Measurements from ENCODE around the gene IBTK. TPM values are rescaled to one million over a fixed set of nuclear protein-coding genes. Genes with fewer than 3 reads are reported as not detected.
A peak's percentile ranks its signal among the peaks of the same experiment; 100 is the strongest.
"Not testable (repeated sequence)": the region's sequence is repeated elsewhere in the genome, so short reads cannot be mapped to it uniquely, and the experiment has no call there.

IBTK gene
- 10 to 100 TPM; 12.0 to 22.6 (median 12.7) TPM for polyA plus RNA-seq

GRCh38 chr6:82247505-82248272 lies at the start of gene IBTK:
TSS of gene IBTK (minus strand) at chr6:82247744. CDS start at chr6:82240486, 7,258 bp downstream.
- WGBS, 3 donors: 1 to 2% (median 1%) methylated on average over 45 of the region's 45 CpGs
- H3K27ac ChIP-seq (ENCODE audit: low read depth, low read length): peak within 1 kb of the TSS; percentile 93

DNA sequence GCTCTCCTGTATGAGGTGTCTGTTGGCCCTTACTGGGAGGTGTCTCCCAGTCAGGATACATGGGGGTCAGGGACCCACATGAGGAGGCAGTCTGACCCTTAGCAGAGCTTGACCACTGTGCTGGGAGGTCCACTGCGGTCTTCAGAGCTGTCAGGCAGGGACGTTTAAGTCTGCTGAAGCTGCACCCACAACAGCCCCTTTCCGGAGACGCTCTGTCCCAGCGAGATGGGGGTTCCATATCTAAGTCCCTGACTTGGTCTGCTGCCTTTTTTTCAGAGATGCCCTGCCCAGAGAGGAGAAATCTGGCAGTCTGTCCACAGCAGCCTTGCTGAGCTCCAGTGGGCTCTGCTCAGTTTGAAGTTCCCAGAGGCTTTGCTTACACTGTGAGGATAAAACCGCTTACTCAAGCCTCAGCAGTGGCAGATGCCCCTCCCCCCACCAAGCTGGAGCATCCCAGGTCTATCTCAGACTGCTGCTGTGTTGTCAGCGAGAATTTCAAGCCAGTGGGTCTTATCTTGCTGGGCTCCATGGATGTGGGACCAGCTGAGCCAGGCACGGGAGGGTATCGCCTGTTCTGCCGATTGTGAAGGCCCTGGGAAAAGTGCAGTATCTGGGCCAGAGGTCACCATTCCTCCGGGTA lies 36.3 kb upstream of the IBTK start:
- WGBS, 3 donors: 46 to 67% (median 65%) methylated on average over 11 of the region's 11 CpGs
- no peak overlapping the region for H3K27ac ChIP-seq (ENCODE audit: low read depth, low read length)

GRCh38 chr6:82281550-82281949 lies 34.0 kb upstream of the IBTK start:
- H3K27ac ChIP-seq (ENCODE audit: low read depth, low read length): not testable (repeated sequence)
- WGBS, 3 donors: 59 to 63% (median 60%) methylated on average over 2 of the region's 2 CpGs

GRCh38 chr6:82277686-82278085 lies 30.1 kb upstream of the IBTK start:
- no peak overlapping the region for H3K27ac ChIP-seq (ENCODE audit: low read depth, low read length)

GRCh38 chr6:82275686-82276085 lies 28.1 kb upstream of the IBTK start:
- 76 to 91% (median 80%) methylated on average over 5 of the region's 5 CpGs for WGBS, 3 donors
- no peak overlapping the region for H3K27ac ChIP-seq (ENCODE audit: low read depth, low read length)

- WGBS, 3 donors: 46 to 64% (median 56%) methylated on average over 1 of the region's 1 CpG
- no peak overlapping the region for H3K27ac ChIP-seq (ENCODE audit: low read depth, low read length)
These were observed 25.8 kb upstream of the IBTK start for GRCh38 chr6:82273295-82273694.

GRCh38 chr6:82270881-82271635 lies 23.5 kb upstream of the IBTK start:
- 63 to 73% (median 72%) methylated on average over 6 of the region's 6 CpGs for WGBS, 3 donors
- no peak overlapping the region for H3K27ac ChIP-seq (ENCODE audit: low read depth, low read length)

GRCh38 chr6:82268301-82268846 lies 20.8 kb upstream of the IBTK start:
- 66 to 79% (median 79%) methylated on average over 2 of the region's 2 CpGs for WGBS, 3 donors
- no peak overlapping the region for H3K27ac ChIP-seq (ENCODE audit: low read depth, low read length)

- H3K27ac ChIP-seq (ENCODE audit: low read depth, low read length): no peak overlapping the region
- WGBS, 3 donors: 20 to 83% (median 77%) methylated on average over 2 of the region's 2 CpGs
These were observed 17.3 kb upstream of the IBTK start for GRCh38 chr6:82264824-82265223.

DNA sequence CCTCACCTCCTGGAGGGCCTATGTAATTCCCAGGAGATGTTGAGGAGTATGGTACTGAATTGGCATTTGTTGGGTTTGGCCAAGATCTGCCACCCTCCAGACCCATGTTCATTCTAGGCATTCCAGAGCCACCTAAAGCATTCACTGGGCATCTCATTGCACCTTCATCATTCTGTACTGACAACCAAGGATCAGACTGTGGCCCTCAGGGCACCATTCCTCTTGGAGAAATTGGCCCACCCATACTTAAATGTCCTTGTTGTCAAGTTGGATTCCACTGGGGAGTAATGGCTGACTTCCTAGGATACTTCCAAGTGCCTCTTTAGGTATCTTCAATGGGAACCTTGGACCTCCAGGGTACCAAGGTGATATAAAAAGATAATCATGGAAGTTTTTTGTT lies 16.8 kb upstream of the IBTK start:
- H3K27ac ChIP-seq (ENCODE audit: low read depth, low read length): no peak overlapping the region

GRCh38 chr6:82263916-82264315 lies 16.4 kb upstream of the IBTK start:
- WGBS, 3 donors: 85 to 92% (median 91%) methylated on average over 3 of the region's 3 CpGs
- H3K27ac ChIP-seq (ENCODE audit: low read depth, low read length): no peak overlapping the region

DNA sequence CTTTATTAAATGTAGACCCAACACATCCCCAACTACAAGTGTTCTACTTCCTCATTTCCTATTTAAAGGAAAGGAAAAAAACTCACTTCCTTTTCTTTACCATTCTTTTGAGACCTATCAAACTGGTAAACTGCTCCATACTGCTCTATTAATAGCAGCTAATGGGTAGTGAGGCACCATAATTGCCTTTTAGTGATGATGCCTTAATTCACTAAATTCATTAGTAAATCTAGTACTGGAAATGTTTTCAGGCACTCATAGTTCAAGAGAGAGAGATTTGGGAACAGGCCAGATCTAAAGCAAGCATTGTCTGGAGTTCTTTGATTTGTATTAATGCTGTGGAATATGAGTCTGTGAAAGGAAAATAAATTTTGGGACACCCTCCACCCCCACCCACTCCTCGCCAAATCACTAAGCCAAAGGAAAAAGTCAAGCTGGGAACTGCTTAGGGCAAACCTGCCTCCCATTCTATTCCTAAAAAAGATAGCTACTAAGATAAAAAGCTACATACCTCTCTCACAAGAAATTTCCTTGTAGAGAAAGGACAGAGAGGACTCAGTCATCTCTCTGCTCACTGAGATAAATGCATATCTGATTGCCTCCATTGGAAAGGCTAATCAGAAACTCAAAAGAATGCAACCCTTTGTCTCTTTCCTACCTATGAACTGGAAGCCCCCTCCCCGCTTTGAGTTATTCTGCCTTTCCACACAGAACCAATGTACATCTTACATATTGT lies 13.6 kb upstream of the IBTK start:
- H3K27ac ChIP-seq (ENCODE audit: low read depth, low read length): no peak overlapping the region
- WGBS, 3 donors: 75 to 96% (median 82%) methylated on average over 2 of the region's 2 CpGs

GRCh38 chr6:82259389-82259788 lies 11.8 kb upstream of the IBTK start:
- 56 to 93% (median 60%) methylated on average over 1 of the region's 1 CpG for WGBS, 3 donors
- H3K27ac ChIP-seq (ENCODE audit: low read depth, low read length): no peak overlapping the region

- no peak overlapping the region for H3K27ac ChIP-seq (ENCODE audit: low read depth, low read length)
- WGBS, 3 donors: 55 to 87% (median 78%) methylated on average over 1 of the region's 1 CpG
These were observed 9.7 kb upstream of the IBTK start for GRCh38 chr6:82257088-82257774.

DNA sequence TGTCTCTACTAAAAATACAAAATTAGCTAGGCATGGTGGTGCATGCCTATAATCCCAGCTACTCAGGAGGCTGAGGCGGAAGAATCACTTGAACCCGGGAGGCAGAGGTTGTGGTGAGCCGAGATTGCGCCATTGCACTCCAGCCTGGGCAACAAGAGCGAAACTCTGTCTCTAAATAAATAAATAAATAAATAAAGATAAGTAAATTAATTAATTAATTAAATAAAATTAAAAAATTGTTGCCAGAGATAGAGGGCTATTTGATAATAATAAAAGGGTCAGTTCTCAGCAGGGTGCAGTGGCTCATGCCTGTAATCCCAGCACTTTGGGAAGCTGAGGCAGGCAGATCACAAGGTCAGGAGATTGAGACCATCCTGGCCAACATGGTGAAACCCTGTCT lies 7.2 kb upstream of the IBTK start:
- 92 to 100% (median 93%) methylated on average over 5 of the region's 5 CpGs for WGBS, 3 donors

GRCh38 chr6:82251942-82252341 lies 4.4 kb upstream of the IBTK start:
- H3K27ac ChIP-seq (ENCODE audit: low read depth, low read length): no peak overlapping the region

More for the DNA sequence above, 7.2 kb upstream of the IBTK start:
- H3K27ac ChIP-seq (ENCODE audit: low read depth, low read length): not testable (repeated sequence)

DNA sequence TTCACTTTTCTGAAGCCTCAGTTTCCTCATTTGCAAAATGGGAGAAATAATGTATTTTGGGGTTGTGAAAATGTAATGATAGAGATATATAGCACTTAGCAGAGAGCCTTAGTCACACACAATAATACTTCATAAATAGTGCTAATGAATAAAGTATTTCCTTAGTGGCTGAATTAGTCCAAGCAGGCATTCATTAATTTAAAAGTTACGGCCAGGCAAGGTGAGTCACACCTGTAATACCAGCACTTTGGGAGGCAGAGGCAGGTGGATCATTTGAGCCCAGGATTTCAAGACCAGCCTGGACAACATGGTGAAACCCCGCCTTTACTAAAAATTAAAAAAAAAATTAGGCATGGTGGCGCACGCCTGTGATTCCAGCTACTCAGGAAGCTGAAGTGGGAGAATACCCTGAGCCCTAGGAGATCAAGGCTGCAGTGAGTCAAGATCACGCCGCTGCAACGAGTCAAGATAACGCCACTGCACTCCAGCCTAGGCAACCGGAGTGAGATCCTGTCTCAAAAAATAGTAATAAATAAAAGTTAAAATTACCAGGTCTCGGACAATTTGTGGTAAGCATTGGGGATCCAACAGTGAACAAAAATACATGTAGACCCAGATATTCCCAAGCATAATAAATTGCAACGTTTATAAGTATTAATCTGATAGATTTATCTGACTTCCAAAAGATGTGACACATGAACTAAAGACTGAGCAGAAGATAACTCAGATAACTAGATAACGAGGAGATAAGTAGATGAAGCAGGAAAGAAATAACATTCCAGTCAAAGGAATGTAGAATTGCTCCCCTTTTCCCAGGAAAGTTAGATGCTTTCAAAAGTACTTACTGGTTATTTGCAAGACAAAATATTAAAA lies 2.1 kb upstream of the IBTK start:
- 86 to 91% (median 90%) methylated on average over 12 of the region's 12 CpGs for WGBS, 3 donors
- no peak overlapping the region for H3K27ac ChIP-seq (ENCODE audit: low read depth, low read length)
